H7 (cell line): ENCODE measurements around the gene SHBG. TPM values are rescaled to one million over a fixed set of nuclear protein-coding genes. Genes with fewer than 3 reads are reported as not detected.

Source experiments
- DNase-seq: peaks from one replicate; pipeline ENCODE4 v3.0.0; 2012
- H3K27me3 ChIP-seq: 2 replicates; pipeline ENCODE4 v1.6.0; 2011; ENCODE audit warnings: mild to moderate bottlenecking, low read length; ENCODE audit not compliant: control insufficient read depth, insufficient read depth
- H3K36me3 ChIP-seq: replicated peaks from 2 replicates; pipeline ENCODE4 v1.5.1; 2011; ENCODE audit warnings: low read length; ENCODE audit not compliant: control insufficient read depth, insufficient read depth
- H3K4me3 ChIP-seq: 2 replicates; pipeline ENCODE4 v1.5.1; 2011; ENCODE audit warnings: low read depth, mild to moderate bottlenecking, control low read depth, low read length, moderate library complexity; ENCODE audit not compliant: insufficient read depth
- total RNA-seq: library from RNA; depleted of rRNA; stranded (reverse); fragments of >200 nt; shearing (Covaris generic); gene quantifications from 2 replicates; pipeline ENCODE4 v1.2.3, GENCODE V29; 2014; rRNA removed

SHBG gene, protein sequence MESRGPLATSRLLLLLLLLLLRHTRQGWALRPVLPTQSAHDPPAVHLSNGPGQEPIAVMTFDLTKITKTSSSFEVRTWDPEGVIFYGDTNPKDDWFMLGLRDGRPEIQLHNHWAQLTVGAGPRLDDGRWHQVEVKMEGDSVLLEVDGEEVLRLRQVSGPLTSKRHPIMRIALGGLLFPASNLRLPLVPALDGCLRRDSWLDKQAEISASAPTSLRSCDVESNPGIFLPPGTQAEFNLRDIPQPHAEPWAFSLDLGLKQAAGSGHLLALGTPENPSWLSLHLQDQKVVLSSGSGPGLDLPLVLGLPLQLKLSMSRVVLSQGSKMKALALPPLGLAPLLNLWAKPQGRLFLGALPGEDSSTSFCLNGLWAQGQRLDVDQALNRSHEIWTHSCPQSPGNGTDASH
- 0.35 and 1.5 TPM in 2 replicates for total RNA-seq

DNA sequence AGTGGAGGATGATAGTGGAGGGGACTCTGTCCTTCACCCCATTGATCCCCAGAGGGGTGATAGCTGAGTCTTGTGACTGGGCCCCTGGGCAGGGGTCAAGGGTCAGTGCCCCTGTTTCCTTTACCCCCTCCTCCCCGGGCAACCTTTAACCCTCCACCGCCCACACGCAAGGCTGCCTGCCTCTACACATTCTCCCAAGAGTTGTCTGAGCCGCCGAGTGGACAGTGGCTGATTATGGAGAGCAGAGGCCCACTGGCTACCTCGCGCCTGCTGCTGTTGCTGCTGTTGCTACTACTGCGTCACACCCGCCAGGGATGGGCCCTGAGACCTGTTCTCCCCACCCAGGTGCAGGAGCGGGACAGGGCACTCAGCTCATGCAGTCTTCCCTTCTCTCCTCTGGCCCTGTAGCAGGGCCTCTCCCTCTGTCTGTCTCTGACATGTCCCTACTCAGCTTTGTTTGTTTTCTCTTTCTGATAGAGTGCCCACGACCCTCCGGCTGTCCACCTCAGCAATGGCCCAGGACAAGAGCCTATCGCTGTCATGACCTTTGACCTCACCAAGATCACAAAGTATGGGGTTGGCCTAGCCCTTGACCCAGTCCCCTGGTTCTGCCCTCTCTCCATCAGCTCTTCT is at the start of gene SHBG:
SHBG (plus strand) TSS at position 197 of the 633 bp plus-strand sequence; CDS start at position 235, 38 bp downstream.
- H3K36me3 ChIP-seq: peaks cover 4% of the 10 kb centered on the region
- H3K27me3 ChIP-seq: no peaks in the 10 kb centered on the region
- H3K4me3 ChIP-seq: no peak within 1 kb of the TSS
- DNase-seq: no peak

GRCh38 chr17:7580604-7581575 is 49.0 kb upstream of the SHBG start:
- Histone ChIP-seq H3K36me3 (peaks cover 25% of the 10 kb centered on the region), H3K27me3 (no peaks in the 10 kb centered on the region), H3K4me3 (no peak overlapping the region)
- peak; percentile 44 for DNase-seq

GRCh38 chr17:7582396-7583252 is 47.3 kb upstream of the SHBG start:
- DNase-seq: peak; percentile 78
- Histone ChIP-seq H3K27me3 (no peaks in the 10 kb centered on the region), H3K4me3 (peak overlapping the region; percentile 70), H3K36me3 (peaks cover 12% of the 10 kb centered on the region)

- peak; percentile 95 for DNase-seq
- Histone ChIP-seq H3K4me3 (peak within 1 kb of the TSS; percentile 70), H3K36me3 (peaks cover 7% of the 10 kb centered on the region), H3K27me3 (no peaks in the 10 kb centered on the region)
These were observed 46.5 kb upstream of the SHBG start, which contains the start of gene MPDU1 for GRCh38 chr17:7583253-7584109. TSS of gene MPDU1 (plus strand) at chr17:7583852. CDS start at chr17:7583863, 11 bp downstream.

DNA sequence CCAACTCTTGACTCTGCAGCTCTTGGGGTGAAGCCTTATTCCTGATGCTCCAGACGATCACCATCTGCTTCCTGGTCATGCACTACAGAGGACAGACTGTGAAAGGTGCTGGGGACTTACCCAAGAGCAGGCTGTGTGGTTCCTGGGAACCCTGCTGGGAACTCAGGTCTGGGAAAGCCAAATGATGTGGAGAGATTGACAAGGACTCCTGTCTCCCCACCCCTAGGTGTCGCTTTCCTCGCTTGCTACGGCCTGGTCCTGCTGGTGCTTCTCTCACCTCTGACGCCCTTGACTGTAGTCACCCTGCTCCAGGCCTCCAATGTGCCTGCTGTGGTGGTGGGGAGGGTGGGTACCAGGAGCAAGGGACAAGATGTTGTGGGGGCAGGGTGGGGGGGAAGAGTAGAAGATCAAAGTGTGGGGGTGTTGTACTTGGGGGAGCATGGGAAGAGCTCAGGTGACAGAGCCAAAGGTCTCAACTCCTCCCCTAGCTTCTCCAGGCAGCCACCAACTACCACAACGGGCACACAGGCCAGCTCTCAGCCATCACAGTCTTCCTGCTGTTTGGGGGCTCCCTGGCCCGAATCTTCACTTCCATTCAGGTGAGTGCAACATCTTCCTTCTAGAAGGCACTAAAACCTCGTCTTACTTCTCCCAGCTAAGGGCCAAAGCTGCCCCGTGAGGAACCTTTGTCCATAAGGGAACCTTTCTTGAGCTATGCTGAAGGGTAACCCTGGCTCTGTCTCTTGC is 43.1 kb upstream of the SHBG start:
- DNase-seq: peak; percentile 67
- Histone ChIP-seq H3K36me3 (peaks cover 5% of the 10 kb centered on the region), H3K4me3 (no peak overlapping the region), H3K27me3 (no peaks in the 10 kb centered on the region)

DNA sequence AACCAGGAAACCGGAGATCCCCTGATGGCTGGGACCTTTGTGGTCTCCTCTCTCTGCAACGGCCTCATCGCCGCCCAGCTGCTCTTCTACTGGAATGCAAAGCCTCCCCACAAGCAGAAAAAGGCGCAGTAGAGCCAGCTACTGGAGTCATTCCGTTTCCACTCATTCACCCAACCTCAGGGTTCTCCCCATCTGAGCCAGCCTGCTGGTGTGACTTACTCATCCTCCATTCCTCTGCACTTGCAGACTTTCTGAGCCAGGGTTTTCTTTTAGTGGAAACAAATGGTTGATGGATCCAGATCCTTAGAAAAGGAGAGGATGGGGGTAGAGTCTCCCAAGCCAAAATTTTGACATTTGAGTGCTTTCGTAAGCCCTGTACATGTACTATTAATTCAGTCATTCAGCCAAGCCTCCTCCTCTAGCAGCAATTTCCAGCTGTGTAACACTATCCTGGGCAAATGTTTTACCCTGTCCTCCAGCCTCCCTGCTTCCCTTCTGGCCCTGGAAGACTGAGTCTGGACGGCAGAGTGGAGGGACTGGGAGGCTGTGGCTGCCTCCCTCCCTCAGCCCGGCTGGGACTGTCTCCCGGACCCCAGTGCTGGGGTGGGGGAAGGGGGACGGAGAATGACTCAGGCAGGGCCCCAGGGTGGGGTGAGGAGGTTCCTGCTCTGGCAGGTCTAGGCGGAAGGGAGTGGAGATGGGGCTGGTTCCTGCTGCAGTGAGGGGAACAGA is 42.3 kb upstream of the SHBG start:
- DNase-seq: no peak
- Histone ChIP-seq H3K36me3 (peaks cover 3% of the 10 kb centered on the region), H3K4me3 (no peak overlapping the region), H3K27me3 (no peaks in the 10 kb centered on the region)

- H3K4me3 ChIP-seq: peak overlapping the region; percentile 76
- H3K27me3 ChIP-seq: no peaks in the 10 kb centered on the region
- no peak for DNase-seq
- H3K36me3 ChIP-seq: peaks cover 12% of the 10 kb centered on the region
These were observed 41.3 kb upstream of the SHBG start for GRCh38 chr17:7588553-7589203.

GRCh38 chr17:7589204-7589868 is 40.6 kb upstream of the SHBG start:
- Histone ChIP-seq H3K27me3 (no peaks in the 10 kb centered on the region), H3K4me3 (peak overlapping the region; percentile 76), H3K36me3 (peaks cover 19% of the 10 kb centered on the region)
- DNase-seq: peak; percentile 96

DNA sequence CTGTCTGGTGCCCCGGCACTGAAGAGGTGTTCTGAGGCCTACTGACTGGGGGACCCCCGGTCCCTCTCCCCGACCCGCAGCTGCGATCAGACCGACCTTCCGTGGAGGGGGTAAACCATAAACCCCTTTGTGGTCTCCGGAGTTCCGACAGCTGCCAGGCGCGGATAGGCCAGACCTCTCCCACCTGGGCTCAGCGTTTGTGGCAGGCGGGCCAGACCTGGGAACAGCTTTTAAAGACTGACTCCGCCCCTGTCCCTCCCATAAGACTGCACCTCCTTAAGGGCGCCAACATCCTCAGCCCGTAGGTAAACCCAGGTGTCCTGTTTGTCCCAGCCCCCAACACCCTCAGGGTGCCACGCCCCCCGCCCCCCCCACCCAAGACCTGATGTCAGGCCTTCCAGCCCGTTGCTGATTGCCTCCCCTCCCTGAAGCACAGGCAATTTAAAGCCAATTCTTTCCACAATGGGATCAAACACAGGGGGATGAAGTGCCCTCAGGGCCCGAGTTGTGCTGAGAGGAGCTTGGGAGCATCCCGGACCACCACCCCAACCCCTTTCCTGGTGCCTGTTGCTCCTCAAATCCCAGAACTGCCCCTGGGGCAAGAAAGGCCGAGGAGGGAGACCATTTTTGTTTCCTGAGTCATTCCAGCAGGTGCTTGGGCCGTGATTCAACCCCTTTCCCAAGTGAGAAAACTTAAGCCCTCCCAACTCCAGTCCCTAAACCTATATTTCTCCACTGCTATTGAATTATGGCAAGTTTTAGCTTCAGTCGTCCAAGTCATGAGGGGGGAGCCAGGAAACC is 39.8 kb upstream of the SHBG start, which contains the start of gene SOX15:
SOX15 (minus strand) TSS at position 204 of the 801 bp plus-strand sequence. CDS start 418 bp downstream, outside the sequence.
- Histone ChIP-seq H3K27me3 (no peaks in the 10 kb centered on the region), H3K36me3 (peaks cover 23% of the 10 kb centered on the region), H3K4me3 (peak within 1 kb of the TSS; percentile 76)
- peak; percentile 82 for DNase-seq

GRCh38 chr17:7590743-7591142 is 39.2 kb upstream of the SHBG start:
- Histone ChIP-seq H3K36me3 (peaks cover 26% of the 10 kb centered on the region), H3K27me3 (no peaks in the 10 kb centered on the region), H3K4me3 (no peak overlapping the region)
- peak; percentile 86 for DNase-seq
